Measurements from ENCODE around the gene NUP210L.

NUP210L gene

DNA sequence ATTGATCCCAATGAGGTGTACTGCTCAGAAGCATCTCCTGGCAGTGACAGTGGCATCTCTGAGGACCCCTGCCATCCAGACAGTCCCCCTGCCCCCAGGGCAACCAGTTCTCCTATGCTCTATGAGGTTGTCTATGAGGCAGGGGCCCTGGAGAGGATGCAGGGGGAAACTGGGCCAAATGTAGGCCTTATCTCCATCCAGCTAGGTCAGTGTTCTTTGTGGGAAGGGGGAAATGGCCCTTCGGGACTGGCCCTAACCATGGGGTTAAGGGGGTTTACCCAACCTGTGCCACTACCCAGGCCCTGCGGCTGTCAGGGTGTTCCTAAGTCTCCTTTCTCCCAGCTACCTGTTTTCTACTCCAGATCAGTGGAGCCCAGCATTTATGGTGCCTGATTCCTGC, 185.9 kb downstream of the NUP210L start:
- in situ Hi-C loops (cut with MboI; ENCODE audit: low sequenced_read_pairs) = loop anchor here (10.0 kb wide), 1 partner anchor 294 kb away; the partner anchor contains the start of genes ILF2 and NPR1

DNA sequence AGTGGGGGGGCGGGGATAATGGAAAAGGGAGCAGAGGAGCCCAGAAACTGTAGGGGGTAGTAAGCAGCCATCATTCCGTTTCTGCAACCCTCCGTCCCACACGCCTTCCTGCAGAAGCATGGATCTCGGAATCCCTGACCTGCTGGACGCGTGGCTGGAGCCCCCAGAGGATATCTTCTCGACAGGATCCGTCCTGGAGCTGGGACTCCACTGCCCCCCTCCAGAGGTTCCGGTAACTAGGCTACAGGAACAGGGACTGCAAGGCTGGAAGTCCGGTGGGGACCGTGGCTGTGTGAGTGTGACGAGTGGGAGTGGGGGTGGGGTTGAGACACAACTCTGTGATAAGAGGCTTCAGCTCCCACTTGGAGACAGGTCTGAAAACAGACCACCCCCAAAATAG, 186.5 kb downstream of the NUP210L start:
- in situ Hi-C loops (cut with MboI; ENCODE audit: low sequenced_read_pairs) = loop anchor here (10.0 kb wide), 1 partner anchor 294 kb away; the partner anchor contains the start of genes ILF2 and NPR1

GRCh38 chr1:153968000-153968363, 186.9 kb downstream of the NUP210L start:
- in situ Hi-C loops (cut with MboI; ENCODE audit: low sequenced_read_pairs) = loop anchor here (10.0 kb wide), 1 partner anchor 293 kb away; the partner anchor contains the start of genes ILF2 and NPR1

DNA sequence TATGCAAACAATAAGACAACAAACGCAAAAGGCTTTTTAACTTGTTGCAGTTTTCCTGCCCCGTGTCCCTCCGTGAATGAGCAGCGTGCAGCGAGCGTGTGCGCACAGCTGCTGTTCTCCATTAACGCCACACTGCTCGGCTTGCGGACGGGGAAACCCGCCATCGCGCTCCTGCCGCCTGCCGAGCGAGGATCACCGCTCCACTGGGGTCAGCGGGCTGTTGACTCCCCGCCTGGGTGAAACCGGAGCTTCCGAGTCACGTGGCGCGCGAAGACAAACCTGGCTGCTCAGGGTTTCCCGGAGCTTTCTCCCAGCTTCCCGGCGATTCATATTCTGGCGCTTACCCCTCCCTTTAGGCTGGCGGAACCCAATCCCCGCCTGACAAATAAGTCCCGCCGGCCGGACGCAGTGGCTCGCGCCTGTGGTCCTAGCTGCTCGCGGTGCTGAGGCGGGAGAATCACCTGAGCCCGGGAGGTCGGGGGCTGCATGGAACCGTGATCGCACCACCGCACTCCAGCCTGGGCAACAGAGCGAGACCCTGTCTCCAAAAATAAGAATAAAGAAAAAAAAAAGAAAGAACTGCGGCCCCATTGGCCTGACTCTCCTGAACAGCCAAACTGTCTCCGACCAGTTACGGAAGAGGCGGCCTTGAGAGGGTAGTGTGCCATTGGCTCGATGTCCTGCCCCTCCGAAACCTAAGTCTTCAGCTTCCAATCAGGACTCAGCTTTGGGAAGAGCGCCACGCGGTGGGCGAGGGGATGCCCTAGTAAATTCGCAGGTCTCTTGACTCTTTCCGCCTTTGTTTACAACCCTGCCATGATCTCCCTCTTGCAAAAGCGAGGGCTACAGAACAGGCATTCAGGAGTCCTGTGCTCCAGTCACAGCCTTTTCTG, 187.5 kb downstream of the NUP210L start, which contains the start of gene CREB3L4:
TSS of gene CREB3L4 (plus strand) at position 796 of the 893 bp plus-strand sequence. CDS start 624 bp downstream, outside the sequence.
- in situ Hi-C loops (cut with MboI; ENCODE audit: low sequenced_read_pairs) = loop anchor here (10.0 kb wide), 1 partner anchor 293 kb away; the partner anchor contains the start of genes ILF2 and NPR1

- in situ Hi-C loops (cut with MboI; ENCODE audit: low sequenced_read_pairs) = loop anchor here (10.0 kb wide), 1 partner anchor 289 kb away; the partner anchor contains the start of genes ILF2 and NPR1
Observed at GRCh38 chr1:153963850-153964331, 191.0 kb downstream of the NUP210L start.

- in situ Hi-C loops (cut with MboI; ENCODE audit: low sequenced_read_pairs) = loop anchor here (10.0 kb wide), 1 partner anchor 288 kb away; the partner anchor contains the start of genes ILF2 and NPR1
Observed at GRCh38 chr1:153963030-153963849, 191.6 kb downstream of the NUP210L start, which contains the start of gene SLC39A1. TSS of gene SLC39A1 (minus strand) at chr1:153963537. CDS start at chr1:153962715, 822 bp downstream.

DNA sequence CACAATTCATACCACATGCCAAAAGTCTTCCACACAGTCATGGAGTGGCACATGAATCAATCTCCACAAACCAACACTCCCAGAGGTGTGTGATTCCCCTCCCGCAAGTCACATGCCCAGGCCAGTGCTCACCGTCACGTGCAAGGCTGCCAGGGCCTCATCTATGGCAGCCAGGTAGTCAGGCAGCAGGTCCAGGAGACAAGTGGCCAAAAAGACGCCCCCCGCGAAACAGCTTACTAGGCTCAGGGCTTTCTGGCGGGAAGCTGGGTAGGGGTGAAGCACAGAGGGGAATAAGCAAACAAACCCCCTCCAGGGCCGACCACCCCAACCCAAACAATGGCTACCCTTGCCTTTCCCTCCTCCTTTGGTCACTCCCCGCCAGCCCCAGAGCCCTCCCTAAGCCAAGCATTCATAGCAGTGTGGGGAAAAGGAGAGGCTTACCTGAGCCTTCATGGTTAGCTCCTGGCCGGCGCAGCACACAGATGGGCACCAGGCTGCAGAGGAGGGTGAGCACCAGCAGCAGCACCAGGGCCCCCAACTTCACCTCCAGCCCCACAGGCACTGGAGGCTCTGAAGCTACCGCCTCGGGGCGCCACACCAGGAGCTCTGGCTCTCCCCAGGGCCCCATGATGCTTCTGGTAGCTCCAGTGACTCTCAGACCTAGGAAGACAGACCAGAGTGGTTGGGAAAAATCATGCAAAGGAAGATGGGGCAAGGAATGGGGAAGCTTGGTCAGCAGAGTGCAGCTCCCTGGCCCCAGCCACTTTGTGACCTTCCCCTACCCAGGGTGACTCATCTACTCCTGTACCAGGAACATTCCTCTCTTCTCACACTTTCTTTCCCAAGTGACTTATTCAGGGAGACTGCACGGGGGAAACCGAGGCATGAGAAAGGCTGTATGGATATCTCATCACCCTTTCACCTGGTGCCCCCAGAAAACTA, 192.5 kb downstream of the NUP210L start:
- in situ Hi-C loops (cut with MboI; ENCODE audit: low sequenced_read_pairs) = loop anchor here (10.0 kb wide), 1 partner anchor 288 kb away; the partner anchor contains the start of genes ILF2 and NPR1

- in situ Hi-C loops (cut with MboI; ENCODE audit: low sequenced_read_pairs) = loop anchor here (10.0 kb wide), 1 partner anchor 287 kb away; the partner anchor contains the start of genes ILF2 and NPR1
Observed at GRCh38 chr1:153961421-153961820, 193.5 kb downstream of the NUP210L start.

GRCh38 chr1:153960206-153960605, 194.7 kb downstream of the NUP210L start:
- in situ Hi-C loops (cut with MboI; ENCODE audit: low sequenced_read_pairs) = loop anchor here (10.0 kb wide), 1 partner anchor 285 kb away; the partner anchor contains the start of genes ILF2 and NPR1

GRCh38 chr1:153959454-153959853, 195.4 kb downstream of the NUP210L start:
- in situ Hi-C loops (cut with MboI; ENCODE audit: low sequenced_read_pairs) = no loop called here

DNA sequence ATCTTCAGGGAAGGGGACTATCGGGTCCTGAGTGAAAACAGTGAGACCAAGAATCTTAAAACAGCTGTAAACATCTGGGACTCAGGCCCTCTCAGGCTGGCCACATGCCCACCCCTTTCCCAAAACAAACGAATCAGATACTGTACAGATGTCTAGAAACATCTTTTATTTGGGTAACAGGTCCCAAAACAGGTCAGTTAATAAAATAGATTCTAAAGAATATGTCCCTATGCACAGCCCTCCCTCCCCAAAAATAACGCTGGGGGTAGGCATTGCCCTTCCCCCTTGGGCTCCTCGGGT, 196.0 kb downstream of the NUP210L start:
- in situ Hi-C loops (cut with MboI; ENCODE audit: low sequenced_read_pairs) = no loop called here

- in situ Hi-C loops (cut with MboI; ENCODE audit: low sequenced_read_pairs) = no loop called here
Observed at GRCh38 chr1:153958111-153958960, 196.5 kb downstream of the NUP210L start, which contains the start of gene CRTC2. TSS of gene CRTC2 (minus strand) at chr1:153958612. CDS start at chr1:153958497, 115 bp downstream.

GRCh38 chr1:153957744-153958110, 197.1 kb downstream of the NUP210L start:
- in situ Hi-C loops (cut with MboI; ENCODE audit: low sequenced_read_pairs) = no loop called here

DNA sequence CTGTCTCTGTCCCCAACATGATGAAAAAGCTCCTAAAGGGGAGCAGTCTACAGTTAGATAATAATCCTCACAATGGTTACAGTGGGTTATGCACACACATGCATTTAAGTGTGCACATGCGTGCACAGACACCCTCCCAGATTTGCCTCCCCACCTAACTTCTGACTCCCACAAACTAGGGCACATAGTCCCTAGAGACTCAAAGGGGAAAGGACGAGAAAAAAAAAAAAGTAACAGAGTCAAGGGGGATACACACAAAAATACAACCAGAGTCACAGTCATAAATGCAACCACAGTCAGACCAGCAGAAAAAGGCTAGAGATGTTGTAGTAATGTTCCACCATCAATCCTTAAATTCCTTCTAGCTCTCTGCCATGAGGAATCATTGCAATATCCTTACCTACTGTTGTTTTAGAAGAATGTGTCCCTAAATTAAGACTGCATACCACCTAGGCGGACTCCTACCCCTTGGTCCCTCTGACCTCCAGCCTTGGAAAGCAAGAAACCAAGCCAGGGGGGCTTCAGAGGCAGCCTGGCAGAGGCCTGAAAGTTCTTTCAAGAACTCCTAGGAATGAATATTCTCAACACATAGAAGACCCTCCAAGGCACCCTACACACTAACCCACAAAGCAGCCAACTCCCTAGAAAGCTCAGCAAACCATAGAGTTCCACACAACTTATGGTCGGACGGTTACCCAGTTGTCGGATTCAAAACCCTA, 197.7 kb downstream of the NUP210L start:
- in situ Hi-C loops (cut with MboI; ENCODE audit: low sequenced_read_pairs) = no loop called here

GRCh38 chr1:153954826-153955225, 200.0 kb downstream of the NUP210L start:
- in situ Hi-C loops (cut with MboI; ENCODE audit: low sequenced_read_pairs) = no loop called here

DNA sequence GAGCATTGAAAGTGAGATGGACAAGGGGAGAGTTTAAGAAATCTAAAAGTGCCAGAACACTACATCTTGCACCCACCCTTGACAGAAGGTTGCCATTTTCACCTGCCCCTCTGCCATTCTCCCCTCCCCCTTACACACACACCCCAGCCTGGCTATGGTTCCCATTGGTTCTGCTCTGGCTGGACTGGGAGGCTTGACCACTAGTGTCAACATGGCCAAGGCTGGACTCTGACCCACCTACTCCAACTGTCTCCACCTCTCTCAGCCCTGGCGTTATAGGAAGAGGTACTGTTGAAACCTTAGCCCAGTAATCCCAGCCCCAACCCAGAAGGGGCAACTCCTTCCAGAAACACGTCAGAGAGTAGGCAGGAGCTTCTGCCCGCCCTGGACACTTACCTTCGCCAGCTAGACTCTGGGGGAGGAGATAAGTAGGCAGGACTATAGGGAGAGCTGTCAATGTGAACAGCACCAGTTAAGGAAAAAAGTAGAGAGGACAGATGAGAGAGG, 201.0 kb downstream of the NUP210L start:
- in situ Hi-C loops (cut with MboI; ENCODE audit: low sequenced_read_pairs) = no loop called here

DNA sequence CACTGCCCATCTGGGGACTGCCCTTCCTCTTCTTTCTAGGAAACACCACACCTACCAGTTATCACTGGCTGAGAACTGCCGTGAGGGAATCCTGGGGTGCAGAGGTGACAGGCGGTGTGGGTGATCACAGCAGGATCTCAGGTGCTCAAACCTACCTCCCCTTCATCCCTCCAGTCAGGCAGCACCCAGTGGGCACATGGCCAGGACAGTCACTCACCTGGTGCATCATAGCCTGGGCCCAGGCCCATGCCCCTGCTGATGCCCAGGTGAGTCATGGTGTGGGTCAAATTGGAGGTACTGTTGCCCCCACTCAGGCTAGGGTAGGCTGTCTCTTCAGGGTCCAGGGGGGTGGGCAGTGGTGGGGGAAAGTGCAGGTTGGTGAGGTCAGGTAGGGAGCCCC, 203.1 kb downstream of the NUP210L start:
- in situ Hi-C loops (cut with MboI; ENCODE audit: low sequenced_read_pairs) = no loop called here

DNA sequence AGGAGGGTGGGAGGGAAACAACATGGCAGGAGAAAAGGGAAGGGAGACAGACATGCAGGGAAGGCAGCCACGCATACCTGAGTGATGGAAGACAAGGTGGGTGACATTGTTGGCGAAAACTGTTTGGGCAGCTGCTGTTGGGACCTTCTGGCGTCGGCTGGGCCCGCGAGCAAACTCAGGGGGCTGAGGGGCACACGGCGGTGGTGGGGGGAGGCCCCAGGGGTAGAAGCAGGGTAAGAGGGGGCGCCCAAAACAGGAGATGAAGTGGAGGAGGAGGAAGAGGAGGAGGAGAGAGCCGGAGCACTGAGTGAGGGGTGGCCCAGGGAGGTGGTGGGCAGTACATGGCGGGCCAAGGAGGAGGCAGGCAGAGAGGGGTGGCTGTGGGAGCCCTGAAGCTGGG, 203.7 kb downstream of the NUP210L start:
- in situ Hi-C loops (cut with MboI; ENCODE audit: low sequenced_read_pairs) = no loop called here
